NCI-H226 (cell line): ENCODE results near the gene PTRHD1.

Source experiments
- DNase-seq: peaks from one replicate; pipeline ENCODE4 v3.0.0-alpha.2; 2015

The PTRHD1 gene

DNA sequence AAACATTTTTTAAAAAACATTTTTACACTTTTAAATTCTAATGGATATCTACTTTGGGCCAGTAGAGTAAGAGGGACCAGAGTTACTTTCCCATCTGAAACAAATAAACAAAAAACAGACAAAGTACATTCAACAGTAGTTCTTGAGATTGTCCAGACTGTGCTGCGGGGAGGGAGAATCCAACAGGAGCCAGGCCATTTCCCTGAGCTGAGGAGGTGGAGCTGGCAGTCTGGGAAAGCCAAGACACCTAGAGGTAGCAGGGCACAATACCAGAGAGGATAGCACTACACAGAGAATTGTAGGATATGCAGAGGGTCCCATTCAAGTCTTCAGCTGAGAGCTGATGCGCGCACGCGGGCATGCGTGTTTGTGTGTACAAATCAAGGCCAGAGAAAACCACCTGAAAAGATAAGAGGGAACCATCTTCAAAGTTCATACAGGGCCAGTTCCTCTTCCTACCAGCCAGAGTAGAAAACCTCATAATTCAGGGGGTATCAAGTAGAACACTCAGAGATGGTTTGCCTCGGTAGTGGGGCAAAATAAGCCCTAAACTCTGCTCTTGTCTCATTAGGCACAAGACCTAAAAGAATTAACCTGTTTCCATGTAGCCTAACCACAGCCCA, 44.0 kb downstream of the PTRHD1 start:
- no peak for DNase-seq

DNA sequence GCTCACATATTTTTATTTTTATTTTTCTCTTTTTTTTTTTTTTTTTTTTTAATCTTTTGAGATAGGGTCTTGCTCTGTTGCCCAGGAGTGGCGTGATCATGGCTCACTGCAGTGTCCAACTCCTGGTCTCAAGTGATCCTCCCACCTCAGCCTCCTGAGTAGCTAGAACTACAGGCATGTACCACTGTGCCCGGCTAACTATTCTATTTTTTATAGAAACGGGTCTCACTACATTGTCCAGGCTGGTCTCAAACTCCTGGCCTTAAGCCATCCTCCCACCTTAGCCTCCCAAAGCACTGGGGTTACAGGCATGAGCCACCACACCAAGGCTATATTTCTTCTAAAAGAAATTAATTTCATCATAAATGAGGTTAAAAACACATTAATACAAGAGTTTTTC, 45.9 kb downstream of the PTRHD1 start:
- no peak for DNase-seq

DNA sequence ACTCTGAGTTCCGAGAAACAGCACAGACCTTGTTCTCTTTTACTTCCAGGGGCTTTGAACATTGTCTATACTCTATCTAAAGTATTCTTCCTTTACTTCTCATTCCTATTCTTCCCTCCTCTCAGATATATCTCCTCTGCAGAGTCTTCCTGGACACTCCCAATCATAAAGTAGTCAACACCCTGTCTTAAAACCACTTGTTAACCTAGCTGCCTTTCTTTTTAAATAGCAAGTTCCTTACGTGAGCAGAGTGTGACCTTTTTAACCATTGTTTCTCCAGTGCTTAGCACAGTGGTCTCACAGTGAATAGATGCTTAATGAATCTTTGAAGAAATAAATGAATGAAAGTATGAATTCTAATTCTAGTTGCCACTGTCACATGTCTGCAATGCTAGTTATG, 47.4 kb downstream of the PTRHD1 start:
- DNase-seq = no peak

DNA sequence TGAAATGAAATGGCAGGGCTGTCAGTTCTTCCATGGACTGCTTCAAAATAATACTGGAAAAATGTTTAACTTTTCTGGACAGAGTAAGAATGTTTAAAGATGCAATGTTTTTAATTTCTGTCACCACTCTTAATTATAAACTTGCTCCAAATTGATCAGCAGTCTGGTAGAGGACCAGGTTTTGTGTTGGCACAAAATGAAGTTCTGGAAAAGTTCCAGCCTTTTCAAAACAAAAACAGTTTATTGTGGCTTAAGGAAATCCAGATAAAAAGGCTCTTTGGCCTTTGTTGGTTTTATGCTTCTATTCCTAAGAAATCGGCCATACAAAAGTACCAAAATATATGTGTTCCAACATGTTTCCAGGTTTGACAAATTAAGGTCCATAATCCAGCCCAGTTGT, 48.8 kb downstream of the PTRHD1 start:
- no peak for DNase-seq

DNA sequence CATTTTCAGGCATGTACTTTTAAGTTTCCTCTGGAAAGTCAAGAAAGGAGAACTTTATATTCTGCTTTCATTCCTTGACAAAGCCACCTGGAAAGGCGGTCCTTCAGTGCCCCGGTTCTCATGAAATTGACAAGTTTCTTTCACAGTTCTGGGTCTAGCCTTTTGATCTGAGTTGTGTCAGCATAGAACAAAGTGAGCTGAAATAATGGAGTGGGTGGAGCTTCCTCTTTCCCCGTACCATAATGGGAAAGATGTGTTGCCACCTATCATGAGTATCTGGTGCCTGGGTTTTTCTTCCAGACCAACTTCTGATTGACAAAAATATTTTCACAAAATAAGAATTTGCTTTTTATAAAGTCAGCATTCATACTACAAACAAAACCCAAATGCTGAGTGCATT, 49.3 kb downstream of the PTRHD1 start:
- DNase-seq = no peak

DNA sequence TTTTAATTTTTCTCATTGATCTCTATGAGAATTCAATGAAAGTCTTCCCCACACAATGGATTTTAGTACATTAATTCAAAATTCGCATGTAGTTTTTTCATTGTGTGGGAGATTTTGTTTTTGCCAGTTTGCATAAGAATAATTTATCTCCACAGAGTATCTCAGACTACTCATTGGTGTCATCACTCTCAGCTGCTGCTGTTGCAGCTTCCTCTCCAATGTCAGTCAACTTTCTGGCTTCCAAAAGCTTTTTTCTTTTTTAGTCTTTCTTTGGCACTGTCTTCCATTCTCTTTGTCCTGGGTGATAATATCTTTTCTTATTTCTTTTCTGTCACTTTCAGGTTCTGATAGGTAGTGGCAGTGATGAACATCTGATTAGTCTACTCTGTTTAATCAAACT, 50.5 kb downstream of the PTRHD1 start:
- DNase-seq = no peak

DNA sequence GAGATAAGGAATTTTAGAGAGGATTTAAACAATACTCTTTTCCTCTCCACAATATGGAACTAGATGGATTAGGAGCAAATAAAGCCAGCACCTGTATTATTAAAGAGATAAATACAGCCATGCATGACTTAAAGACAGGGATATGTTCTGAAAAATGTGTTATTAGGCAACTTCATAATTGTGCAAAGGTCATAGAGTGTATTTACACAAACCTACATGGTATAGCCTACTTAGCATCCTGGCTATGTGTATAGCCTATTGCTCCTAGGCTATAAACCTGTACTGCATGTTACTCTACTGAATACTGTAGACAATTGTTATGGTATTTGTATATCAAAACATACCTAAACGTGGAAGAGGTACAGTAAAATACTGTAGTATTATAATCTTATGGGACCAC, 53.0 kb downstream of the PTRHD1 start:
- DNase-seq = no peak
